ENCODE data around the gene ATP6V1F.

ATP6V1F gene

GRCh38 chr7:128835790-128836641 is 26.6 kb upstream of the ATP6V1F start:
- DNase-seq, result no peak

GRCh38 chr7:128836729-128837348 is 25.8 kb upstream of the ATP6V1F start:
- no peak for DNase-seq

- DNase-seq, result no peak
These were observed 25.1 kb upstream of the ATP6V1F start for GRCh38 chr7:128837521-128837921.

- no peak for DNase-seq
These were observed 24.4 kb upstream of the ATP6V1F start for GRCh38 chr7:128838109-128838779.

GRCh38 chr7:128838981-128839731 is 23.5 kb upstream of the ATP6V1F start:
- DNase-seq, result no peak

GRCh38 chr7:128839751-128840177 is 22.9 kb upstream of the ATP6V1F start:
- DNase-seq, result no peak

GRCh38 chr7:128840326-128841170 is 22.1 kb upstream of the ATP6V1F start:
- no peak for DNase-seq

GRCh38 chr7:128841171-128841690 is 21.4 kb upstream of the ATP6V1F start:
- no peak for DNase-seq

- DNase-seq, result no peak
These were observed 20.6 kb upstream of the ATP6V1F start for GRCh38 chr7:128841921-128842673.

- DNase-seq, result no peak
These were observed 19.7 kb upstream of the ATP6V1F start for GRCh38 chr7:128842674-128843641.

GRCh38 chr7:128843938-128844621 is 18.6 kb upstream of the ATP6V1F start:
- no peak for DNase-seq

- DNase-seq, result no peak
These were observed 17.8 kb upstream of the ATP6V1F start for GRCh38 chr7:128844777-128845311.

GRCh38 chr7:128845475-128845874 is 17.2 kb upstream of the ATP6V1F start:
- DNase-seq, result no peak

GRCh38 chr7:128845987-128846386 is 16.7 kb upstream of the ATP6V1F start:
- DNase-seq, result no peak

- DNase-seq, result no peak
These were observed 15.7 kb upstream of the ATP6V1F start for GRCh38 chr7:128846781-128847444.

- DNase-seq, result no peak
These were observed 14.9 kb upstream of the ATP6V1F start for GRCh38 chr7:128847721-128848211.

- DNase-seq, result no peak
These were observed 14.1 kb upstream of the ATP6V1F start for GRCh38 chr7:128848289-128849155.
